Ovary (tissue), 9 donors: Measurements from ENCODE around the gene UGCG. TPM values are rescaled to one million over a fixed set of nuclear protein-coding genes. Genes with fewer than 3 reads are reported as not detected.

ENCODE experiments used
- DNase-seq, 5 donors: peaks; one replicate each; pipeline ENCODE4 v3.0.0-alpha.2; 2019 to 2020
- H3K27ac ChIP-seq, 2 donors: fragments of 200-600 bp; one replicate each; pipeline versions ENCODE4 v1.5.1 to v1.8.0; 2019 to 2022
- H3K27me3 ChIP-seq: fragments of 200-600 bp; one replicate; pipeline ENCODE4 v1.8.0; 2022
- H3K36me3 ChIP-seq: fragments of 200-600 bp; sonication (generic); one replicate; pipeline ENCODE4 v1.5.1; 2019
- H3K4me1 ChIP-seq: one replicate; pipeline ENCODE4 v1.8.1; 2013; ENCODE audit warnings: mild to moderate bottlenecking, moderate library complexity; ENCODE audit not compliant: insufficient read depth
- H3K4me3 ChIP-seq: fragments of 200-600 bp; sonication (generic); one replicate; pipeline ENCODE4 v1.5.1; 2017
- H3K9me3 ChIP-seq, 2 donors: fragments of 200-600 bp in 1 of 2; sonication (generic) in 1 of 2; one replicate each; pipeline versions ENCODE4 v1.5.1 to v1.8.1; 2013 to 2019; ENCODE audit warnings: mild to moderate bottlenecking in 1 of 2, moderate library complexity in 1 of 2
- CTCF ChIP-seq, 3 donors: fragments of 450-650 bp in 2 of 3; fragments of 200-600 bp in 1 of 3; IDR thresholded peaks; one replicate each; pipeline versions ENCODE4 v1.5.1 to v1.8.0; 2016 to 2022; ENCODE audit warnings: antibody characterized with exemption in 3 of 3, mild to moderate bottlenecking in 1 of 3
- EP300 ChIP-seq: sonication (generic); formaldehyde crosslinking; IDR thresholded peaks from one replicate; pipeline ENCODE4 v1.6.1; 2017; ENCODE audit warnings: antibody characterized with exemption
- POLR2A ChIP-seq: fragments of 450-650 bp; IDR thresholded peaks from one replicate; pipeline ENCODE4 v1.6.1; 2017; ENCODE audit warnings: antibody characterized with exemption, mild to moderate bottlenecking, moderate library complexity
- WGBS, 3 donors: extraction: QIAGEN DNeasy Blood & Tissue Kit in 1 of 3; methylation state at CpG; one replicate each; pipeline versions ENCODE4 v1.1.5 to v1.1.7; 2013 to 2017; 5-methylcytosine and 5-hydroxymethylcytosine counted together
- intact Hi-C, 4 donors: fragments of 100-400 bp; cut with DNase I; formaldehyde crosslinking; loops; one replicate each; pipeline versions ENCODE4 v1.11.0 to v1.15.1; 2022 to 2023
- polyA plus RNA-seq, 2 donors: library from polyadenylated mRNA; stranded (reverse); fragments of 200-250 nt in 1 of 2; fragments of 350-450 nt in 1 of 2; fragmentation: Illumina TruSeq in 1 of 2; extraction: RNeasy Lipid Tissue Mini Kit (QIAGEN cat#74804) in 1 of 2; gene quantifications; one replicate each; pipeline ENCODE4 v1.2.3, GENCODE V29; 2013 to 2014
- total RNA-seq, 7 donors: library from RNA; depleted of rRNA in 2 of 7; stranded (reverse); fragments of >200 nt in 2 of 7; fragmentation: NEBNext Ultra II Directional in 3 of 7; extraction: Animal tissue kit (Norgen Biotek cat#: 25700) in 3 of 7; gene quantifications; one replicate each; pipeline versions ENCODE4 v1.1.0 to v1.2.4, GENCODE V29; 2016 to 2023
- donor health status: DM: no; HTN: no; CAD: no; lungs with moderate emphysema.
- donor health status: DM: no; HTN: no; CAD: no.
- donor health status: Bipolar disorder and iron deficiency.
- donor health status: DM: yes; HTN: yes; CAD: no.
- donor health status: DM: no; HTN: no; CAD: no.
- donor health status: DM: yes; HTN: yes; CAD: no.

UGCG gene
- total and polyA plus RNA-seq, 9 donors: 13.1 to 74.1 (median 19.8) TPM

- no peaks in the 10 kb centered on the region for H3K4me1 ChIP-seq
- no peak for DNase-seq
- H3K27me3 ChIP-seq: no peaks in the 10 kb centered on the region
- H3K27ac ChIP-seq: no peak overlapping the region
- no peak overlapping the region for H3K4me3 ChIP-seq
- no peaks in the 10 kb centered on the region for H3K9me3 ChIP-seq
- H3K36me3 ChIP-seq: no peaks in the 10 kb centered on the region
- intact Hi-C loops: no loop called here
- no peak for TF ChIP-seq POLR2A
- TF ChIP-seq CTCF (IDR thresholded peaks at IDR 0.05): no peak
- no peak for TF ChIP-seq EP300
Measured at GRCh38 chr9:111853450-111853827, 43.2 kb upstream of the UGCG start.

- Histone ChIP-seq H3K9me3 (no peaks in the 10 kb centered on the region), H3K4me3 (no peak overlapping the region), H3K4me1 (no peaks in the 10 kb centered on the region), H3K27me3 (no peaks in the 10 kb centered on the region), H3K27ac (no peak overlapping the region), H3K36me3 (no peaks in the 10 kb centered on the region)
- DNase-seq: no peak
- TF ChIP-seq POLR2A: no peak
- no peak for TF ChIP-seq CTCF (IDR thresholded peaks at IDR 0.05)
- no peak for TF ChIP-seq EP300
- intact Hi-C loops: no loop called here
- WGBS, 3 donors: 70 to 77% (median 76%) methylated on average over 4 of the region's 4 CpGs
Measured at GRCh38 chr9:111854799-111855198, 41.8 kb upstream of the UGCG start.

GRCh38 chr9:111857555-111858211 lies 38.9 kb upstream of the UGCG start:
- Histone ChIP-seq H3K4me3 (no peak overlapping the region), H3K36me3 (no peaks in the 10 kb centered on the region), H3K27me3 (no peaks in the 10 kb centered on the region), H3K9me3 (no peaks in the 10 kb centered on the region), H3K27ac (no peak overlapping the region), H3K4me1 (no peaks in the 10 kb centered on the region)
- WGBS, 3 donors: 85 to 88% (median 85%) methylated on average over 3 of the region's 3 CpGs
- intact Hi-C loops: no loop called here
- no peak for DNase-seq
- no peak for TF ChIP-seq POLR2A
- no peak for TF ChIP-seq EP300
- TF ChIP-seq CTCF (IDR thresholded peaks at IDR 0.05): no peak

- Histone ChIP-seq H3K4me1 (no peaks in the 10 kb centered on the region), H3K4me3 (no peak overlapping the region), H3K36me3 (no peaks in the 10 kb centered on the region), H3K27me3 (no peaks in the 10 kb centered on the region), H3K27ac (no peak overlapping the region), H3K9me3 (no peaks in the 10 kb centered on the region)
- intact Hi-C loops: no loop called here
- 85 to 90% (median 85%) methylated on average over 4 of the region's 4 CpGs for WGBS, 3 donors
- no peak for TF ChIP-seq CTCF (IDR thresholded peaks at IDR 0.05)
- no peak for DNase-seq
Measured at GRCh38 chr9:111860443-111860842, 36.2 kb upstream of the UGCG start.
